Posterior vena cava (tissue), 2 donors: ENCODE measurements around the gene DENND2C. TPM values are rescaled to one million over a fixed set of nuclear protein-coding genes. Genes with fewer than 3 reads are reported as not detected.

Experiments
- DNase-seq: peaks from one replicate; pipeline ENCODE4 v3.0.0-alpha.2; 2020; ENCODE audit warnings: low spot score
- intact Hi-C, 2 donors: fragments of 100-400 bp; cut with DNase I; formaldehyde crosslinking; loops; one replicate each; pipeline versions ENCODE4 v1.14.1 to v1.14.2; 2022 to 2023
- long read RNA-seq, 2 donors: library from polyadenylated mRNA; unstranded; transcript quantifications; one replicate each; pipeline ENCODE4 v2.0.0, GENCODE V29; 2020 to 2021
- total RNA-seq, 2 donors: library from RNA; stranded (reverse); fragmentation: NEBNext Ultra II Directional; extraction: Animal tissue kit (Norgen Biotek cat#: 25700); gene quantifications; one replicate each; pipeline ENCODE4 v1.2.1, GENCODE V29; 2021
- donor health status: DM: yes; HTN: yes; CAD: no.
- donor health status: DM: yes; HTN: yes; CAD: no.

Gene DENND2C
- 1 to 10 TPM; 2.7 to 4.8 TPM for total RNA-seq
- long read RNA-seq, donor 1, partial matches to known transcripts, result 0 of 1 reads
- long read RNA-seq, donor 1, other reads (novel, unspliced or antisense), result 1 of 1 reads
- long read RNA-seq, donor 2, result 0 reads

- DNase-seq, result no peak
- intact Hi-C loops, result loop anchor here in 1 of 2 donors (2.0 kb wide), 1 partner anchor 79 kb away; no protein-coding TSS in a partner anchor
These were observed at the start of gene DENND2C for GRCh38 chr1:114669562-114670082. Gene DENND2C (minus strand): TSS chr1:114670049. CDS start chr1:114625984, 44,065 bp downstream.

- DNase-seq, result no peak
- intact Hi-C loops, result loop anchor here (10.0 kb wide), 2 partner anchors 135 to 555 kb away; partner anchors contain the start of gene BCAS2 (in 1 of the 2)
These were observed 49.6 kb upstream of the DENND2C start for GRCh38 chr1:114719424-114719787.

- intact Hi-C loops, result loop anchor here (10.0 kb wide), 2 partner anchors 134 to 556 kb away; partner anchors contain the start of gene BCAS2 (in 1 of the 2)
These were observed 49.0 kb upstream of the DENND2C start for GRCh38 chr1:114718661-114719423.

GRCh38 chr1:114716304-114717170, 46.7 kb upstream of the DENND2C start, which contains the start of gene NRAS:
Gene NRAS (minus strand): TSS chr1:114716771. CDS start chr1:114716160, 611 bp downstream.
- intact Hi-C loops, result loop anchor here (10.0 kb wide), 2 partner anchors 132 to 558 kb away; partner anchors contain the start of gene BCAS2 (in 1 of the 2)
- peak; percentile 99 for DNase-seq

More at GRCh38 chr1:114718661-114719423, 49.0 kb upstream of the DENND2C start:
- DNase-seq, result no peak

- intact Hi-C loops, result loop anchor here (10.0 kb wide), 2 partner anchors 131 to 559 kb away; partner anchors contain the start of gene BCAS2 (in 1 of the 2)
These were observed 46.1 kb upstream of the DENND2C start for GRCh38 chr1:114715952-114716303.

GRCh38 chr1:114712977-114713376, 43.1 kb upstream of the DENND2C start:
- intact Hi-C loops, result loop anchor here (10.0 kb wide), 2 partner anchors 128 to 562 kb away; partner anchors contain the start of gene BCAS2 (in 1 of the 2)
- no peak for DNase-seq

More at GRCh38 chr1:114715952-114716303, 46.1 kb upstream of the DENND2C start:
- DNase-seq, result no peak

- intact Hi-C loops, result loop anchor here (10.0 kb wide), 2 partner anchors 126 to 564 kb away; partner anchors contain the start of gene BCAS2 (in 1 of the 2)
- DNase-seq, result no peak
These were observed 40.5 kb upstream of the DENND2C start for GRCh38 chr1:114710360-114710759.

- no peak for DNase-seq
- intact Hi-C loops, result no loop called here
These were observed 37.8 kb upstream of the DENND2C start for GRCh38 chr1:114707604-114708003.

GRCh38 chr1:114703242-114703641, 33.4 kb upstream of the DENND2C start:
- no peak for DNase-seq
- intact Hi-C loops, result no loop called here

GRCh38 chr1:114702737-114703136, 32.9 kb upstream of the DENND2C start:
- intact Hi-C loops, result no loop called here
- no peak for DNase-seq

GRCh38 chr1:114701931-114702330, 32.1 kb upstream of the DENND2C start:
- DNase-seq, result no peak
- intact Hi-C loops, result no loop called here

- no peak for DNase-seq
- intact Hi-C loops, result no loop called here
These were observed 30.3 kb upstream of the DENND2C start for GRCh38 chr1:114700036-114700600.

GRCh38 chr1:114696810-114697209, 27.0 kb upstream of the DENND2C start:
- no peak for DNase-seq
- intact Hi-C loops, result no loop called here

GRCh38 chr1:114695430-114696058, 25.7 kb upstream of the DENND2C start, which contains the start of gene AMPD1:
Gene AMPD1 (minus strand): TSS chr1:114695546. CDS start chr1:114695471, 75 bp downstream.
- intact Hi-C loops, result no loop called here
- DNase-seq, result no peak

- intact Hi-C loops, result no loop called here
- DNase-seq, result no peak
These were observed 24.9 kb upstream of the DENND2C start for GRCh38 chr1:114694540-114695310.

- no peak for DNase-seq
- intact Hi-C loops, result no loop called here
These were observed 23.1 kb upstream of the DENND2C start for GRCh38 chr1:114692947-114693346.

- intact Hi-C loops, result no loop called here
- no peak for DNase-seq
These were observed 21.2 kb upstream of the DENND2C start for GRCh38 chr1:114691061-114691460.

GRCh38 chr1:114690148-114690547, 20.3 kb upstream of the DENND2C start:
- DNase-seq, result no peak
- intact Hi-C loops, result no loop called here
